Activated naive CD4-positive, alpha-beta T cell treated with anti-CD3 and anti-CD28 coated beads, Interleukin-2, amount 50 U/mL, for 72 hours (primary cell): ENCODE results near the gene TBC1D22B. TPM values are rescaled to one million over a fixed set of nuclear protein-coding genes. Genes with fewer than 3 reads are reported as not detected.

Experiments used
- ATAC-seq, 2 donors: fragments of 150-1000 bp; cut with Tn5 transposase; 2 replicates each; pipeline ENCODE4 v1.10.0; 2021; ENCODE audit warnings: mild to moderate bottlenecking in 2 of 2, moderate library complexity in 2 of 2
- DNase-seq, 2 donors: peaks; one replicate each; pipeline ENCODE4 v3.0.0; 2021 to 2022; ENCODE audit warnings: low spot score in 2 of 2
- H3K27ac Mint-ChIP-seq, 2 donors: one replicate each; pipeline ENCODE4 v1.8.0; 2022; ENCODE audit warnings: mild to moderate bottlenecking in 2 of 2, mixed read lengths in 2 of 2
- H3K36me3 Mint-ChIP-seq, 2 donors: one replicate each; pipeline ENCODE4 v1.8.0; 2022; ENCODE audit warnings: mixed read lengths in 2 of 2
- H3K9me3 Mint-ChIP-seq, 2 donors: one replicate each; pipeline ENCODE4 v1.8.0; 2022; ENCODE audit warnings: mixed read lengths in 2 of 2
- total RNA-seq, 2 donors: library from RNA; stranded (reverse); gene quantifications; one replicate each; pipeline ENCODE4 v1.2.3, GENCODE V29; 2022

The TBC1D22B gene
- total RNA-seq, 2 donors from 2014 or later: 15.6 to 19.4 TPM

DNA sequence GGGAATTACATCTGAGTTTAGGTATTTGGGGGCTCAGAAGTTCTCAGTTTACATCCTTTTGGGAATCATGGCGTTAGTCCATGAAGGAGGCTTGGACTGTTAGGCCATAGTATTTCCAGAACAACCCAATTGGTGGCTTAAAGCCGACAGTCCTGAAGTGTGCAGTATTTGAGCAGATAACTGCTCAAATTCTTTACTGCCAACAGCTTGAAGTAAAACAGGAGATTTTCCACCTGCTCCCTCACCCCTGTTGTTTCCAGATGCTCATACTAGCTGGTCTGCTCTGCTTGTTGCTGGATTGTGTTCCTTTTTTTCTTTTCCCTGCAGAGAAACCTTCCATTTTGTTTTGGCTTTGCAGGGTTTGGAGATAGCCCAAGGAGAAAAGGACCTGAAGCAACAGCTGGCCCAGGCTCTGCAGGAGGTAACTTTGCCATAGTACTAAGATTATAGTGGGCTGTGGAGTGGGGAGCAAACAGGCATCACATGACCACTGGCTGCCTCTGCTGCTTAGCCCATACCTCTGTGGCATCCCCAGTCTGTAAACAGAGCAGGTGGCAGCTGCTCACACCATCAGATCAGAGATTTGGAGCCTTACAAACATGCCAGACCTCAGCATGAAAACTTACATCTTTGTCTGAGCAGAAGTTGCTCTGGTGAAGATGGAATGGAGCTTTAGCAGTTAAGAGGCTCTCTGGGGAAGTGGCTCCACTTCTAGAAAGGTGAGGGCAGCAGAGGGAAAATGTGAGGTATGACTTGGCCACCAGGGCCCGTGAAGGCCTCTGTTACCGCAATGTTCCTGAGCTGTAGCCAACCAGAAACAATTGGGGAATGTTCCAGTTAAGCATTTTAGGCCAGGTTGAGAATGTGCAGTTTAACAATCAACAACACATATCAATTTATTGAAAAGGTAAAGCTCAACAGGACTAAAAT is 113.8 kb downstream of the TBC1D22B start:
- ATAC-seq (no peak), DNase-seq (no peak)
- Mint-ChIP-seq H3K27ac (no peak overlapping the region), H3K9me3 (no peaks in the 10 kb centered on the region), H3K36me3 (peaks cover 5 to 7% of the 10 kb centered on the region in 2 donors)

- ATAC-seq: no peak
- Mint-ChIP-seq H3K9me3 (no peaks in the 10 kb centered on the region), H3K36me3 (peaks cover 5 to 7% of the 10 kb centered on the region in 2 donors), H3K27ac (no peak overlapping the region)
- no peak for DNase-seq
Measured at GRCh38 chr6:37372116-37372515, 114.5 kb downstream of the TBC1D22B start.

GRCh38 chr6:37373822-37374471 is 116.4 kb downstream of the TBC1D22B start:
- no peaks in the 10 kb centered on the region for H3K9me3 Mint-ChIP-seq
- no peak overlapping the region for H3K27ac Mint-ChIP-seq
- no peaks in the 10 kb centered on the region for H3K36me3 Mint-ChIP-seq
- ATAC-seq: no peak
- no peak for DNase-seq

GRCh38 chr6:37375376-37375775 is 117.8 kb downstream of the TBC1D22B start:
- no peaks in the 10 kb centered on the region for H3K9me3 Mint-ChIP-seq
- H3K27ac Mint-ChIP-seq: no peak overlapping the region
- ATAC-seq (no peak), DNase-seq (no peak)
- no peaks in the 10 kb centered on the region for H3K36me3 Mint-ChIP-seq

DNA sequence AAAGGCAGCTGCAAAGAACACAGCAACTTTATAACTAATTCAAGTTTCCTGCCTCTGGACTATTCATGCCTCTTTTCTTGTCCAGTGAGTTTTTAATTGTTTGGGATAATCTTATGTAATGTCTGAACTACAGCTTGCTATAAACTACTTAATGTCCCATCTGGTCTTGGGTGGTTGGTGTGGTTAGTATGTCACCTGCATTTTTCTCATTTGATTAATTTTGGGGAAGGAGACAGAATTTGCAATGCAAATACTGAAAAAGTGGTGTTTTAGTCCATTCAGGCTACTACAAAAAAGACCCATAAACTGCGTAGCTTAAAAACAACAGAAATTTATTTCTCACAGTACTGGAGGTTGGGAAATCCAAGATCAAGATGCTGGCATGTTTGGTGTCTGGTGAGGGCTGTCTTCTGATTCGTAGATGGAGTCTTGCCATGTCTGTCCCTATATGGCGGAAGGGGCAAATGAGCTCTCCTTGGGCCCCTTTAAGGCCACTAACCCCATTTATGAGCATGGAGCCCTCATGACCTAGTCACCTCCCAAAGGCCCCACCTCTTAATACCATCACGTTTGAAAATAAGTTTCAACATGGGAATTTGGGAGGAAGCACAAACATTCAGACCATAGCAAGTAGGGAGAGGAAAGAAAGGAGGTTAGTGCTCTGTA is 118.6 kb downstream of the TBC1D22B start:
- no peaks in the 10 kb centered on the region for H3K9me3 Mint-ChIP-seq
- ATAC-seq (no peak), DNase-seq (no peak)
- peaks cover 5% of the 10 kb centered on the region in 2 donors for H3K36me3 Mint-ChIP-seq
- no peak overlapping the region for H3K27ac Mint-ChIP-seq

DNA sequence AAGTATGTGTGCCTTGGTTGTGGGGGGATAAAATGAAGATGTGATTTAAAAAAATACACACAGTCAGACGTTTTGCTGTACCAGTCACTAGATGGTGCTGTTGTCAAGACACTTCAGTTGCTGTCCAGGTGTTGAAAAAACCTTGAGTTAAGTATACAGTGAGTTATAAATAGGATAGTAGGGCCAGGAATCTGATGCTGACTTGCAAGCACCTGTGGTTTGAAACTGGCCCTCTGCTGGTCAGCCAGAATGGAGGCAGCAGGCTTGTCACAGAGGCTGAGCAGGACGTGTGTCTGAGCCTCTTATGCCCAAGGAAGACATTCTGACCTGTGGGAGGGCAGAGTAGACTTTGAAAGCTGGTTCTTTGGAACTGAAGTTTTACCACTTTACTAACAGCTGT is 124.0 kb downstream of the TBC1D22B start:
- H3K9me3 Mint-ChIP-seq: no peaks in the 10 kb centered on the region
- ATAC-seq: peak; percentile 55 to 63
- H3K27ac Mint-ChIP-seq: no peak overlapping the region
- DNase-seq: peak in 1 of 2 donors; percentile 6
- H3K36me3 Mint-ChIP-seq: peaks cover 13 to 15% of the 10 kb centered on the region in 2 donors

Other genes starting within 250 kb of the TBC1D22B start
- 100 to 1,000 TPM; 280 to 408 TPM for gene PIM1, start 87.6 kb upstream of the TBC1D22B start, total RNA-seq
- gene TMEM217, start 372 bp downstream of the TBC1D22B start, total RNA-seq: 1 to 10 TPM; 2.0 to 9.6 TPM
- 10 to 100 TPM; 18.1 to 28.0 TPM for gene RNF8, start 96.2 kb downstream of the TBC1D22B start, total RNA-seq
- gene CMTR1, start 175.4 kb downstream of the TBC1D22B start, total RNA-seq: 10 to 100 TPM; 42.9 to 75.9 TPM
- 10 to 100 TPM; 53.3 to 68.6 TPM for gene CCDC167, start 242.1 kb downstream of the TBC1D22B start, total RNA-seq